HG03066 (cell line): ENCODE results near the gene SHROOM4.

Experiments
- ATAC-seq: cut with Tn5 transposase; IDR thresholded peaks from one replicate; pipeline ENCODE4 v1.9.1; 2021; ENCODE audit warnings: low read depth; ENCODE audit not compliant: unreplicated experiment

Gene SHROOM4, protein sequence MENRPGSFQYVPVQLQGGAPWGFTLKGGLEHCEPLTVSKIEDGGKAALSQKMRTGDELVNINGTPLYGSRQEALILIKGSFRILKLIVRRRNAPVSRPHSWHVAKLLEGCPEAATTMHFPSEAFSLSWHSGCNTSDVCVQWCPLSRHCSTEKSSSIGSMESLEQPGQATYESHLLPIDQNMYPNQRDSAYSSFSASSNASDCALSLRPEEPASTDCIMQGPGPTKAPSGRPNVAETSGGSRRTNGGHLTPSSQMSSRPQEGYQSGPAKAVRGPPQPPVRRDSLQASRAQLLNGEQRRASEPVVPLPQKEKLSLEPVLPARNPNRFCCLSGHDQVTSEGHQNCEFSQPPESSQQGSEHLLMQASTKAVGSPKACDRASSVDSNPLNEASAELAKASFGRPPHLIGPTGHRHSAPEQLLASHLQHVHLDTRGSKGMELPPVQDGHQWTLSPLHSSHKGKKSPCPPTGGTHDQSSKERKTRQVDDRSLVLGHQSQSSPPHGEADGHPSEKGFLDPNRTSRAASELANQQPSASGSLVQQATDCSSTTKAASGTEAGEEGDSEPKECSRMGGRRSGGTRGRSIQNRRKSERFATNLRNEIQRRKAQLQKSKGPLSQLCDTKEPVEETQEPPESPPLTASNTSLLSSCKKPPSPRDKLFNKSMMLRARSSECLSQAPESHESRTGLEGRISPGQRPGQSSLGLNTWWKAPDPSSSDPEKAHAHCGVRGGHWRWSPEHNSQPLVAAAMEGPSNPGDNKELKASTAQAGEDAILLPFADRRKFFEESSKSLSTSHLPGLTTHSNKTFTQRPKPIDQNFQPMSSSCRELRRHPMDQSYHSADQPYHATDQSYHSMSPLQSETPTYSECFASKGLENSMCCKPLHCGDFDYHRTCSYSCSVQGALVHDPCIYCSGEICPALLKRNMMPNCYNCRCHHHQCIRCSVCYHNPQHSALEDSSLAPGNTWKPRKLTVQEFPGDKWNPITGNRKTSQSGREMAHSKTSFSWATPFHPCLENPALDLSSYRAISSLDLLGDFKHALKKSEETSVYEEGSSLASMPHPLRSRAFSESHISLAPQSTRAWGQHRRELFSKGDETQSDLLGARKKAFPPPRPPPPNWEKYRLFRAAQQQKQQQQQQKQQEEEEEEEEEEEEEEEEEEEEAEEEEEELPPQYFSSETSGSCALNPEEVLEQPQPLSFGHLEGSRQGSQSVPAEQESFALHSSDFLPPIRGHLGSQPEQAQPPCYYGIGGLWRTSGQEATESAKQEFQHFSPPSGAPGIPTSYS (N-terminal part only)

GRCh38 chrX:50813843-50814661 lies at the start of gene SHROOM4:
Gene SHROOM4 (minus strand): TSS chrX:50814194. CDS start chrX:50814018, 176 bp downstream.
- no peak for ATAC-seq

DNA sequence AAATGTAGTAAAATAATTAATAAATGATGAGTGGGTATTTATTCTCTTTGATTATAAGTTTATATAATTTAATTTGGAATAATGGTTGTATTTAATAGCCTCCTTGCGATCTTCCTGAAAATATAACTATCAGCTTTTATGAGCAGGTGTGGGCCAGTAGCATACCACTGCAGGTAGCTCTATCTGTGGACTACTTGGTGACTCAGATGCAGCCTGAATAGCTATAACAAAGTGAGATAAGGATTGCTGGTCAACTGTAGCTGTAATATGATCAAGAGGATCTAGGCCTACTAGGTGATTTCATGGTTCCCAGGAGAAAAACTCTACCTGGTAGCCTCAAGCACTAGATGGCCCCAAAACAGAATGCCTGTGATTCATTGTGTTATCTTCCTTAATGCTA lies 49.5 kb upstream of the SHROOM4 start:
- ATAC-seq, result no peak

GRCh38 chrX:50860518-50860917 lies 46.5 kb upstream of the SHROOM4 start:
- ATAC-seq, result no peak

- ATAC-seq, result no peak
Observed at GRCh38 chrX:50858548-50858947, 44.6 kb upstream of the SHROOM4 start.

DNA sequence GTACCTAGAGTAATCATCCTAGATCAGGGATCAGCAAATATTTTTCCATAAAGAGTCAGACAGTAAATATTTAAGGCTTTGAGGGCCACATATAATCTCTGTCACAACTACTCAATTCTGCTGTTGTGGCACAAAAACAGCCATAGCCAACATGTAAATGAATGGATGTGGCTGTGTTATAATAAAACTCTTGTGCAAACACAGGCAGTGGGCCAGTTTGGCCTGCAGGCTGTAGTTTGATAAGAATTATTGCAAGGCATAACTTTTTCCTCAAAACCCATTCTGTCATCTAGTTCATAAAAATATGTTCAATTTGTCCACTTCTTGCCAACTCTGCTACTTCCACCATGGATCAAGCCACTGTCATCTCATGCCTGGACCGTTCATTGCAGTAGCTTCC lies 39.4 kb upstream of the SHROOM4 start:
- ATAC-seq, result no peak

- no peak for ATAC-seq
Observed at GRCh38 chrX:50852524-50852923, 38.5 kb upstream of the SHROOM4 start.

- no peak for ATAC-seq
Observed at GRCh38 chrX:50842221-50842620, 28.2 kb upstream of the SHROOM4 start.

GRCh38 chrX:50839730-50840129 lies 25.7 kb upstream of the SHROOM4 start:
- ATAC-seq, result no peak

DNA sequence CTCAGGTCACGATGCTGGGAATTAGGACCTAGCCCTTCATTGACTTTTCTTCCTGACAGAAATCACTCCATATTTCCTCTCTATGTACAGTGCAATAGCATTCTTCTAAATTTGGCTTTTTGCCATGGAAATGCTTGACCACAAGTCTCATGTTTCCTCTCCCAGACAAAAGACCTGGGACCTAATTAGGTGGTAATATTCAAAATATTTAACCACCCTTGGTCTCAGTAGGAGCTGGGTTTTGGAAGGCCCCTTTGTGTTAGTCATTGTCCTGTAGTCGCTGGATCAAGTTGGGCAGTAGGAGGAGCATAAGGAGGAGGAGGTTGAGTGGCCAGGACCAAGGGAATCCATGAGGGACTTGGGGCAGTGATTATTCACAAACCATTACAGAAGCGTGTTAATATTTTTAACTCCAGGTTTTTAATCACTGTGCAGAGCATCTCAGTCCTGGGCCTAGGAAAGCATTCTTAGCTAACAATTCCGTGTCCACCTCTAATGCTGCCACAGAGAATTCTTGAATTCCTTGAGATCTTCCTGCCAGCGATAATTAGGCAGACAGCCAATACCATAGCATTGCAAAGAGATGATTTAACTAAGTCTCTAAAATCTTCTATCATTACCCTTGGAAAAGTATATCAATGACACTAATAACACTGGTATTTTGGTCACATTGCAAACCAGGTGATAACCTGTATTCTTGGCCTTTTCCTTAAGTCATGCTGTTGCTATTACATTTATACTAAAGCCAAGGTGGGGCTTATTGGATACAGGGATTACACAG lies 25.0 kb upstream of the SHROOM4 start:
- no peak for ATAC-seq

- no peak for ATAC-seq
Observed at GRCh38 chrX:50827996-50828395, 14.0 kb upstream of the SHROOM4 start.

GRCh38 chrX:50825825-50826224 lies 11.8 kb upstream of the SHROOM4 start:
- no peak for ATAC-seq

DNA sequence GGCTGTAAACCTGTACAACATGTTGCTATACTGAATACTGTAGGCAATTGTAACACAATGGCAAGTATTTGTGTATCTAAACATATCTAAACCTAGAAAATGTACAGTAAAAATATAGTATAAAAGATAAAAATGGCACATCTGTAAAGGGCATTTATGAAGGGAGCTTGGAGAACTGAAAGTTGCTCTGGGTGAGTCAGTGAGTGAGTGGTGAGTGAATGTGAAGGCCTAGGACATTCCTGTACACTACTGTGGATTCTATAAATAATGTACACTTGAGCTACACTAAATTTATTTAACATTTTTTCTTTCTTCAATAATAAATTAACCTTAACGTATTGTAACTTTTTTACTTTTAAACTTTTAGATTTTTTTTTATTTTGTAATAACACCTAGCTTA lies 5.0 kb upstream of the SHROOM4 start:
- no peak for ATAC-seq

- no peak for ATAC-seq
Observed at GRCh38 chrX:50815120-50815519, 1.1 kb upstream of the SHROOM4 start.

DNA sequence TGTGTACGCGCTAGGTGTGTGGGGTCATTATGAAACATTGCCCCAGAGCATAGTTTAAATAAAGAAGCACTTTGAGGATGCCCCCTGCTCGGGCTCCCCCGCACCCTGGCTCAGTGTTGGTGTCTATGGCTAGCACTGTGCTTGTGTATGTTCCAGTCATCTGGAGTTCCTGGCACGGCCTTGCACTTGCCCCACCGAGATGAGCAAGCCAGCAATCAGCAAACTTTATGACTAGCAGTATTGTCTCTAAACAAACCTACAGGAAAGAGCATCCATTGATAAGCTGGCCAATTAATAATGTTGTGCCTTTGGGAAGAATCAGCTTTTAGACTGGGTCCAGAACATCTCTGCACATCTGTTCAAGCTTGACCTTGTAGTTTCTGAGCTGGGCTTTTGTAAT lies 707 bp upstream of the SHROOM4 start:
- ATAC-seq, result no peak

DNA sequence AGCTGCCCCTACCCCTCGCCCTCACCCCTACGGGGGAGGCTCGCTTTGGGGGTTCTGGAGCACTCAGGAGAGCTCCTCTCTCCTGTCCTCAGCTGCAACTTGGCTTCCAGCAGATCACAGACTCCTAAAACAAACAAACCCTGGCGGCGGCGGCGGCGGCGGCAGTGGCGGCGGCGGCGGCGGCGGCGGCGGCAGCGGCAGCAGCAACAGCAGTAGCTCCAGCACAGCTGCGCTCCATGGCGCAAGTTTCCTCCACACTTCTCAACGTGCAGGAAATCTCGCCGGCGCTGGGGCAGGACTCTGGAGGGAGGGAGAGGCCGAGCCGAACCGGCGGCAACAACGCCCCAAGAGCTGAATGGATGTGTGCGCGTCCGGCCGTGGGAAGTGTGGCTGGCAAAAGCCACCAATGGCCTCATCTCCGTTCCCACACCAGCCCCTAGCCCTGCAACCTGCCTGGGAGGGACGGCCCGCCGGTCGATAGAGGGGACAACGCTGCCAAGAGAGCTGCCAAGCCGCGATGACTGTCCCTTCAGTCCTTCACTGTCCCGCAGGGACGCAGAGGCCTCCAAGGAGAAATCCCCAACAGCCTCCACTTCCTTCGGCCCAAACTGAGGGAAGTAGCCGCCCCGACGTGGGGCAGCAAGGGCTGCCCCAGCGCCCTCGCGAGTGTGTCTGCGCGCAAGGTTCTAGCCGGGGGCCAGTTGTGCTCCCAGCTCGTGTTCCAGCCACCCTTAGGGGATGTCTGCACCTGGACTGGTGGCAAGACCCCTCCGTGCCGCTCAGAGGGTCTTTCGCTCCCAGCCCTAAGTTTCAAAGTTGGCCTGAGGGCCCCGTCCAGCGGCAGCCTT lies 775 bp downstream of the SHROOM4 start:
- ATAC-seq, result no peak

DNA sequence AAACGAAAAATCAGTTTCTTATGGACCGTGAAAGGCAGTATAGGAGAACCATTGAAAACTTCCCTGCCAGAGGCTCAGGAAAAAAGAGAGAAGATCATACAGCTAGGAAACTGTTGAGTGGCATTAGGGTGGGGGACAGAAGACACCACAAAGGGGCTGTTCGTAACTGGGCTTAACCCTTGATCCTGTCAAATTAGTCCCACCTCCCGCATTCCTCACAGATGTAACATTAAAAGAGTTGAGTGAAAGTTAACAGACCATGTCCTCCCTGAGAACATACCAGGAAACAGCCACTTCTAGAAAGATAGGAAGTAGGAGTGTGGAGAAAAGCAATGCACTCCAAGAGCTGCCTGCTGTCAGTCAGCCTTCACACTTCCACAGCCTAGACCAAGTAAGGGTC lies 8.7 kb downstream of the SHROOM4 start:
- ATAC-seq, result no peak

GRCh38 chrX:50801135-50801534 lies 12.9 kb downstream of the SHROOM4 start:
- no peak for ATAC-seq

DNA sequence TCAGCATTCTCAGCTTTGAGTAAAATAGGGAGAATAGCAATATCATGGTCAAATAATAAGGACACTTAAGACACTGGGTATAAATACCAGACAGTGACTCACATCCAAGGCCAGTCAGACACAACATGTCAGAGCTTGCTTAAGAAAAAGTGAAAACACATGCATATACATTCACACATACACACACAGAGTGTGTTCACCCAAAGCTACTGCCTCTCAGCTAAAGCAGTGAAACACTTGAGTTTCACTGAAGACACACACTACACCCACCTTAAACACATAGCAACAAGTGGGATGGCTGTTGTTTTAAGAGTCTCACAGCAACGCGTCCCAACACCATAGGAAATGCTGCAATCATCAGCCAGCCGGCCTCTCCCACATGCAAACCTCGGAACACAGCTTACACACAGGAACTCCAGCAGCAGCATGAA lies 14.4 kb downstream of the SHROOM4 start:
- no peak for ATAC-seq
